Stomach (tissue), 4 donors: ENCODE data around the gene TBC1D28.

Experiments
- CTCF ChIP-seq, 7 experiments: fragments of 450-650 bp in 4 of 7; fragments of 200-600 bp in 3 of 7; sonication (generic) in 3 of 7; IDR thresholded peaks; one replicate each; pipeline ENCODE4 v1.5.1; 2016 to 2019; ENCODE audit warnings: antibody characterized with exemption in 7 of 7, control low read depth in 2 of 7, mild to moderate bottlenecking in 1 of 7
- EP300 ChIP-seq: sonication (generic); formaldehyde crosslinking; IDR thresholded peaks from one replicate; pipeline ENCODE4 v1.6.1; 2017; ENCODE audit warnings: antibody characterized with exemption
- POLR2A ChIP-seq, 4 donors: fragments of 450-650 bp; IDR thresholded peaks; one replicate each; pipeline ENCODE4 v1.6.1; 2016; ENCODE audit warnings: antibody characterized with exemption in 4 of 4, control low read depth in 2 of 4, mild to moderate bottlenecking in 1 of 4, moderate library complexity in 1 of 4

GRCh38 chr17:18626152-18626870 lies 17.9 kb downstream of the TBC1D28 start:
- TF ChIP-seq CTCF (IDR thresholded peaks at IDR 0.05) (no peak), EP300 (no peak), POLR2A (IDR thresholded peaks at IDR 0.05) (no peak)
